ENCODE measurements around the gene KRTAP2-1. TPM values are rescaled to one million over a fixed set of nuclear protein-coding genes. Genes with fewer than 3 reads are reported as not detected.
"Not testable (repeated sequence)": the region's sequence is repeated elsewhere in the genome, so short reads cannot be mapped to it uniquely, and the experiment has no call there.

KRTAP2-1 gene, protein sequence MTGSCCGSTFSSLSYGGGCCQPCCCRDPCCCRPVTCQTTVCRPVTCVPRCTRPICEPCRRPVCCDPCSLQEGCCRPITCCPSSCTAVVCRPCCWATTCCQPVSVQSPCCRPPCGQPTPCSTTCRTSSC
- total RNA-seq (not detected), polyA plus RNA-seq (ENCODE audit: insufficient read depth, low read depth, low replicate concordance) (not detected)
- long read RNA-seq, donor 1: 0 reads
- long read RNA-seq, donor 2: 0 reads
- long read RNA-seq, donor 3: 0 reads
- long read RNA-seq, donor 4: 0 reads
- long read RNA-seq, donor 5: 0 reads
- long read RNA-seq, donor 6: 0 reads
- long read RNA-seq, donor 7: 0 reads
- long read RNA-seq, donor 8: 0 reads
- long read RNA-seq, donor 9: 0 reads
- long read RNA-seq, donor 10: 0 reads

GRCh38 chr17:41046735-41047465, at the start of gene KRTAP2-1:
TSS of gene KRTAP2-1 (minus strand) at chr17:41047316. CDS start at chr17:41047267, 49 bp downstream.
- intact Hi-C loops (cut with DNase I); H3K27ac ChIP-seq (ENCODE audit: low read depth in 2 of 2, low read length in 2 of 2); H3K9ac ChIP-seq (ENCODE audit: low read length in 3 of 3); H3K36me3 ChIP-seq (ENCODE audit: control insufficient read depth in 2 of 3, insufficient read depth in 3 of 3, low read length in 3 of 3); DNase-seq; H3K27me3 ChIP-seq (ENCODE audit: control insufficient read depth, insufficient read depth, low read length); H3K4me3 ChIP-seq (ENCODE audit: low read length in 3 of 3); H3K9me3 ChIP-seq (ENCODE audit: control insufficient read depth in 2 of 3, insufficient read depth in 1 of 3, low read length in 3 of 3); H3K4me1 ChIP-seq (ENCODE audit: control insufficient read depth in 2 of 3, insufficient read depth in 2 of 3, low read depth in 1 of 3, low read length in 3 of 3); FAIRE-seq: not testable (repeated sequence)

GRCh38 chr17:41096055-41096454, 48.9 kb upstream of the KRTAP2-1 start:
- Histone ChIP-seq H3K4me1 (ENCODE audit: control insufficient read depth in 2 of 3, insufficient read depth in 2 of 3, low read depth in 1 of 3, low read length in 3 of 3) (no peaks in the 10 kb centered on the region), H3K4me3 (ENCODE audit: low read length in 3 of 3) (no peak overlapping the region), H3K9ac (ENCODE audit: low read length in 3 of 3) (no peak overlapping the region), H3K36me3 (ENCODE audit: control insufficient read depth in 2 of 3, insufficient read depth in 3 of 3, low read length in 3 of 3) (no peaks in the 10 kb centered on the region), H3K9me3 (ENCODE audit: control insufficient read depth in 2 of 3, insufficient read depth in 1 of 3, low read length in 3 of 3) (no peaks in the 10 kb centered on the region), H3K27me3 (ENCODE audit: control insufficient read depth, insufficient read depth, low read length) (no peaks in the 10 kb centered on the region), H3K27ac (ENCODE audit: low read depth in 2 of 2, low read length in 2 of 2) (no peak overlapping the region)
- intact Hi-C loops (cut with DNase I): no loop called here
- no peak for TF ChIP-seq CTCF (IDR thresholded peaks at IDR 0.05; ENCODE audit: borderline replicate concordance, extremely low read depth, insufficient read depth)
- DNase-seq (no peak), FAIRE-seq (no peak)

GRCh38 chr17:41088760-41089352, 41.7 kb upstream of the KRTAP2-1 start:
- H3K4me1 ChIP-seq (ENCODE audit: control insufficient read depth in 2 of 3, insufficient read depth in 2 of 3, low read depth in 1 of 3, low read length in 3 of 3); H3K4me3 ChIP-seq (ENCODE audit: low read length in 3 of 3); intact Hi-C loops (cut with DNase I); H3K27ac ChIP-seq (ENCODE audit: low read depth in 2 of 2, low read length in 2 of 2); FAIRE-seq; H3K9me3 ChIP-seq (ENCODE audit: control insufficient read depth in 2 of 3, insufficient read depth in 1 of 3, low read length in 3 of 3); H3K9ac ChIP-seq (ENCODE audit: low read length in 3 of 3); DNase-seq; H3K27me3 ChIP-seq (ENCODE audit: control insufficient read depth, insufficient read depth, low read length); H3K36me3 ChIP-seq (ENCODE audit: control insufficient read depth in 2 of 3, insufficient read depth in 3 of 3, low read length in 3 of 3): not testable (repeated sequence)

DNA sequence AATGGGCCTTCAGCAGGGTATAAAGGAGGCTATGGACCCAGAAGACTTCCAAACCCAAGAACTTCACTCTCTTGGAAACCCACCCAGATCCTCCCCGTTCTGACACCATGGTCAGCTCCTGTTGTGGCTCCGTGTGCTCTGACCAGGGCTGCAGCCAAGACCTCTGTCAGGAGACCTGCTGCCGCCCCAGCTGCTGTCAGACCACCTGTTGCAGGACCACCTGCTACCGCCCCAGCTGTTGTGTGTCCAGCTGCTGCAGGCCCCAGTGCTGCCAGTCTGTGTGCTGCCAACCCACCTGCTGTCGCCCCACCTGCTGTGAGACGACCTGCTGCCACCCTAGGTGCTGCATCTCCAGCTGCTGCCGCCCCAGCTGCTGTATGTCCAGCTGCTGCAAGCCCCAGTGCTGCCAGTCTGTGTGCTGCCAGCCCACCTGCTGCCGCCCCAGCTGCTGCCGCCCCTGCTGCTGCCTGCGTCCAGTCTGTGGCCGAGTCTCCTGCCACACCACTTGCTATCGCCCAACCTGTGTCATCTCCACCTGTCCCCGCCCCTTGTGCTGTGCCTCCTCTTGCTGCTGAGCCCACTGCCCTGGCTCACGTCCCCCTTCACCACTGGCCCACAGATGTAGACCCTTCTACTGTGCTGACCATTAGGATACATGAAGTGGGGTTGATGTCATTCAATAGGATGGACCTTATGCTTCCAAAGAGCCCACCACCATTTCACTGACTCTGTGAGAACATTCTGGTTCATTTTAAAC, 37.2 kb upstream of the KRTAP2-1 start, which contains the start of gene KRTAP4-7:
Gene KRTAP4-7, plus strand, starts transcription at position 51 of the 757 bp plus-strand sequence. Its CDS starts 57 bp downstream, at position 108.
- H3K9ac ChIP-seq (ENCODE audit: low read length in 3 of 3); H3K4me1 ChIP-seq (ENCODE audit: control insufficient read depth in 2 of 3, insufficient read depth in 2 of 3, low read depth in 1 of 3, low read length in 3 of 3); FAIRE-seq; H3K36me3 ChIP-seq (ENCODE audit: control insufficient read depth in 2 of 3, insufficient read depth in 3 of 3, low read length in 3 of 3); DNase-seq; intact Hi-C loops (cut with DNase I); H3K27ac ChIP-seq (ENCODE audit: low read depth in 2 of 2, low read length in 2 of 2); H3K4me3 ChIP-seq (ENCODE audit: low read length in 3 of 3); H3K9me3 ChIP-seq (ENCODE audit: control insufficient read depth in 2 of 3, insufficient read depth in 1 of 3, low read length in 3 of 3); H3K27me3 ChIP-seq (ENCODE audit: control insufficient read depth, insufficient read depth, low read length): not testable (repeated sequence)

- H3K36me3 ChIP-seq (ENCODE audit: control insufficient read depth in 2 of 3, insufficient read depth in 3 of 3, low read length in 3 of 3); H3K9ac ChIP-seq (ENCODE audit: low read length in 3 of 3); H3K27me3 ChIP-seq (ENCODE audit: control insufficient read depth, insufficient read depth, low read length); intact Hi-C loops (cut with DNase I); DNase-seq; H3K27ac ChIP-seq (ENCODE audit: low read depth in 2 of 2, low read length in 2 of 2); FAIRE-seq; H3K9me3 ChIP-seq (ENCODE audit: control insufficient read depth in 2 of 3, insufficient read depth in 1 of 3, low read length in 3 of 3); H3K4me1 ChIP-seq (ENCODE audit: control insufficient read depth in 2 of 3, insufficient read depth in 2 of 3, low read depth in 1 of 3, low read length in 3 of 3); H3K4me3 ChIP-seq (ENCODE audit: low read length in 3 of 3): not testable (repeated sequence)
Observed at GRCh38 chr17:41083427-41083826, 36.3 kb upstream of the KRTAP2-1 start.

Data from kidney (tissue), 22 donors.